GM18861 (cell line): ENCODE data around the gene EEF1A1.
"Not testable (repeated sequence)": the region's sequence is repeated elsewhere in the genome, so short reads cannot be mapped to it uniquely, and the experiment has no call there.

Source experiments
- ATAC-seq: cut with Tn5 transposase; IDR thresholded peaks from one replicate; pipeline ENCODE4 v1.9.1; 2021; ENCODE audit not compliant: unreplicated experiment

The EEF1A1 gene

DNA sequence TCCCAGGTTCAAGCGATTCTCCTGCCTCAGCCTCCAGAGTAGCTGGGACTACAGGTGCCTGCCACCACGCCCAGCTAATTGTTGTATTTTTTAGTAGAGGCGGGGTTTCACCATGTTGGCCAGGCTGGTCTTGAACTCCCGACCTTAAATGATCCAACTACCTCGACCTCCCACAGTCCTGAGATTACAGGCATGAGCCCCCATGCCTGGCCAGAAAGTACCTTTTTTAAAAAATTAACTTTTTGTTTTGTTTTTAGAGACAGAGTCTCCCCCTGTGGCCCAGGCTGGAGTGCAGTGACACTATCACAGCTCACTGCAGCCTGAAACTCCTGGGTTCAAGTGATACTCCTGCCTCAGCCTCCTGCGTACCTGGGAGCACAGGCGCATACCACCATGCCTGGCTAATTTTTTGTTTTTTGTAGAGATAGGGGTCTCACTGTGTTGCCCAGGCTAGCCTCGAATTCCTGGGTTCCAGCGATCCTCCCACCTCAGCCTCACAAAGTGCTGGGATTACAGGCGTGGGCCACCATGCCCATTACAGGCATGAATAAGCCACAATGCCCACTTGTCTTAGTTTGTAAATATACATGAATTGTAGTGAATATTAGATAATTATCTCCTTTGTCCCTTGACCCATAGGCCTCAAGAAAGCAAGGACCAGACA is 17.4 kb upstream of the EEF1A1 start:
- ATAC-seq = no peak

GRCh38 chr6:73537677-73538076 is 16.8 kb upstream of the EEF1A1 start:
- peak; percentile 49 for ATAC-seq

DNA sequence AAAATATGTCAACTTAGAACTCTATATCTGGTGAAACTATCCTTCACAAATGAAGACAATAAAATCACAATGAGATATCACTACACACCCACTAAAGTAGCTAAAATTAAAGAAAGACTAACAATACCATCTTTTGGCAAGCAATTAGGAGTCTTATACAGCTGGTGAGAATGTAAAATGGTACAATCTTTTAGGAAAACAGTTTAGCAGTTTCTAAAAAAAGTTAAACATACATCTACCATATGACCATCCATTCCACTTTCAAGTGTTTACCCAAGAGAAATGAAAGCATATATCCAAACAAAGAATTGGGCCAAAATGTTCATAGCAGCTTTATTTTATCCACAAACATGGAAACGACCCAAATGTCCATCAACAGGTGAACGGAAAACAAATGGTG is 13.8 kb upstream of the EEF1A1 start:
- no peak for ATAC-seq

DNA sequence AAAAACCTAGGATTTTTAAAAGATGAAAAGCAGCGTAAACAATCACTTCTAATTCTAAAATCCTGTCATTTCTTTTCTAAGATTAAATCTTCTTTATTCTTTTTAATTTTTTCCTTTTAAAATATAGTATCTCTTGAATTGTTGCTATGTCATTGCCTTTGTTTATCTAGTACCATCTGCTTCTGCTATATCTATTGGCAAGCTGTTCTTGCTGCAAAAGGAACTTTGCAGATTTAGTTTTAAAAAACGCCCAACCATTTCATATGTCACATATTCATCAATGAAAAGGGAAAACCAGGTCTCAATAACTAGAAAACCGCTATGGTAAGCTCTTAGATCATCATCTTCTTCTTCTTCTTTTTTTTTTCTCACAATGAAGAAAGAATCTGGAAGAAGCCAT is 11.5 kb upstream of the EEF1A1 start:
- ATAC-seq = no peak

DNA sequence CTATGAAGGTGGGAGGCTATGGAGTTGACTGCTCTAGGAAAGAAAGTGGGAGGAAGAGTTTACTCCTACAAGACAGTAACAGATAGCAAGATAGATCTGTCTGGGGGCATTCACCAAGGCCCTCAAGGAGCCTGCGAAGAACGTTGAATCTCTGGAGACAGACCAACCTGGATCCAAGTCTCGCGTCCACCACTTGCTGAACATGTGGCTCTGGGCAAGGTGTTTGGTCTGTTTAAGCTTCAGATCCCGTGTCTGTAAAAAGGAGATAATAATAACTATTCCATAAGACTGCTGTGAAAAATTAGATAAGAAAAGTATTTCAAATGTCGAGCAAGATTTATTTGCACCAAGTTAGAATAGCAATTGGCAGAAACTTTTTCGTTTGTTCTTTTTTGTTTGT is 8.1 kb upstream of the EEF1A1 start:
- no peak for ATAC-seq

- no peak for ATAC-seq
These were observed 4.9 kb upstream of the EEF1A1 start for GRCh38 chr6:73525546-73526330.

DNA sequence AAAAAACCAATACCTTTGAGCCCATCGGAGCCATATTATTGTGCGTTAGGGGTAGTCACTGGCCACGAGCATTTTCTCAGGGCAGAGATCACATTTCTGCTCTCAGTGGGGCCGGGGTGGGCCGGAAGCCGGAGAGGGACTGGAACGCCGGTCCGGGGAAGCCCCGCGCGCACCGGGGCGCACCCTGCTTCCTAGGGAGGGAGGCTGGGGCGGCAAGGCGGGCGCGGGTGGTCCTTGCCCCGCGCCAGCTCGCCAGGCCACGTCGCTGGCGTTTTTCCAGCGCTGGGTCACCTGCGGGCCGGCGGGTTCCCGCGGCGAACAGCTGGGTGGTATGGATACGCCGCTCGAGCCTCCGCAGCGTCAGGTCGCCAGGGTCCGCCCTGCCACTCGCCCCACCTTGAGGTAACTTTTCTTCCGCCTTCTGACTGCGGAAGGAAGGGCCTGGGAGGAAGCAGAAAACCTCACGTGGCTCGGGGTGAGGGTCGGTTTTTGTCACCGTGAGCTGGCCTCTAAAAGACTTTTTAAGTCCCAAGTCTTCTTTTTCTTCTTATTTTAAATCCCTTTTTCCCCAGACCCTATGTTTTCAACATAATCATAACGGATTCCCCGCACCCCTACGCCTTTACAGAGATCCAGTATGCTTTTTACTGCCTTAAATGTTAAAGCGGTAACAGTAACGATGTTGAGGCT is 2.7 kb upstream of the EEF1A1 start:
- ATAC-seq = peak; percentile 43

- ATAC-seq = peak; percentile 21
These were observed 636 bp upstream of the EEF1A1 start for GRCh38 chr6:73521351-73521985.

GRCh38 chr6:73519926-73520687 is 725 bp downstream of the EEF1A1 start:
- no peak for ATAC-seq

- not testable (repeated sequence) for ATAC-seq
These were observed 1.6 kb downstream of the EEF1A1 start for GRCh38 chr6:73518982-73519881.

DNA sequence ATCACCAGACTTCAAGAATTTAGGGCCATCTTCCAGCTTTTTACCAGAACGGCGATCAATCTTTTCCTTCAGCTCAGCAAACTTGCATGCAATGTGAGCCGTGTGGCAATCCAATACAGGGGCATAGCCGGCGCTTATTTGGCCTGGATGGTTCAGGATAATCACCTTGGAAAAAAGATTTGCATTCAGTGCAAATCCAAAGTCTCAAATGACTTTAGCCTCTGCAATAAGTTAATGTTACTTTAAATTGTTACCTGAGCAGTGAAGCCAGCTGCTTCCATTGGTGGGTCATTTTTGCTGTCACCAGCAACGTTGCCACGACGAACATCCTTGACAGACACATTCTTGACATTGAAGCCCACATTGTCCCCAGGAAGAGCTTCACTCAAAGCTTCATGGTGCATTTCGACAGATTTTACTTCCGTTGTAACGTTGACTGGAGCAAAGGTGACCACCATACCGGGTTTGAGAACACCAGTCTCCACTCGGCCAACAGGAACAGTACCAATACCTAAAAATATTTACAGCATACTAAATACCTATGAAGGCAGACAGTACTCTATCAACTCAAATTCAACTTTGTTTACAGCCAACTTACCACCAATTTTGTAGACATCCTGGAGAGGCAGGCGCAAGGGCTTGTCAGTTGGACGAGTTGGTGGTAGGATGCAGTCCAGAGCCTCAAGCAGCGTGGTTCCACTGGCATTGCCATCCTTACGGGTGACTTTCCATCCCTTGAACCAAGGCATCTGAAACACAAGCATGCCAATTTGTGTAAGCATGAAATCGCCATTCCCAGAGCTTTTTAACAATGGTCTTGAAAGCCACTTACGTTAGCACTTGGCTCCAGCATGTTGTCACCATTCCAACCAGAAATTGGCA is 2.5 kb downstream of the EEF1A1 start:
- ATAC-seq = not testable (repeated sequence)

GRCh38 chr6:73516514-73517489 is 4.0 kb downstream of the EEF1A1 start:
- ATAC-seq = no peak

GRCh38 chr6:73515204-73515655 is 5.6 kb downstream of the EEF1A1 start:
- peak; percentile 37 for ATAC-seq

DNA sequence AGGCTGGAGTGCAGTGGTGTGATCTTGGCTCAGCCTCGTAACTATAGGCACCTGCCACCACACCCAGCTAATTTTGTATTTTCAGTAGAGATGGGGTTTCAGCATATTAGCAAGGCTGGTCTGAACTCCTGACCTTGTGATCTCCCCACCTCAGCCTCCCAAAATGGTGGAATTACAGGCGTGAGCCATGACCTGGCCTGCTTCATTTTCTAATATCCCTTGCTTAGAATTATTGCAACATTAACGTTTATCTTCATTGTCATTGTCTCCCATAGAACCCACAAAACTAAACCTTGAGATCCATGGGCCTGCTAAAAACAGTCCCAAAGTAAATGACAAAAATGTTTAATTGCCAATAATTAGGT is 6.1 kb downstream of the EEF1A1 start:
- no peak for ATAC-seq

GRCh38 chr6:73513496-73513854 is 7.4 kb downstream of the EEF1A1 start:
- no peak for ATAC-seq

- ATAC-seq = no peak
These were observed 9.0 kb downstream of the EEF1A1 start for GRCh38 chr6:73511796-73512195.

DNA sequence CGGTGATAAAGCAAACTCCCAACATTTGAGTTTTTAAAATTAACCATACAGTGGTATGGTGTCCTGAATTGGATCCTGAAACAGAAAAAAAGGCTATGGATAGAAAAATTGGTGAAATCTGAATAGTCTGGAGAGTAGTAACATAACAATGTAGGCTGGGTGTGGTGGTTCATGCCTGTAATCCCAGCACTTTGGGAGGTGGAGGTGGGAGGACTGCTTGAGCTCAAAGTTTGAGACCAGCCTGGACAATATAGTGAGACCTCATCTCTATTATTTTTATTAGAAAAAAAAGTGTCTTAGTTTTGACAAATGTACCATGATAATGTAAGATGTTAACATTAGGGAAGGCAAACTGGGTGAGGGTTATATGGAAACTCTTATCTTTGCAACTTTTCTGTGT is 11.0 kb downstream of the EEF1A1 start:
- no peak for ATAC-seq

GRCh38 chr6:73508776-73509175 is 12.1 kb downstream of the EEF1A1 start:
- no peak for ATAC-seq
